ENCODE data around the gene STXBP3. TPM values are rescaled to one million over a fixed set of nuclear protein-coding genes. Genes with fewer than 3 reads are reported as not detected.

STXBP3 gene
- total and polyA plus RNA-seq, 9 of the 15 experiments (the other 6 are each of a cell fraction or from before 2014, with no cell fraction given): 32.5 to 52.5 (median 39.2) TPM

DNA sequence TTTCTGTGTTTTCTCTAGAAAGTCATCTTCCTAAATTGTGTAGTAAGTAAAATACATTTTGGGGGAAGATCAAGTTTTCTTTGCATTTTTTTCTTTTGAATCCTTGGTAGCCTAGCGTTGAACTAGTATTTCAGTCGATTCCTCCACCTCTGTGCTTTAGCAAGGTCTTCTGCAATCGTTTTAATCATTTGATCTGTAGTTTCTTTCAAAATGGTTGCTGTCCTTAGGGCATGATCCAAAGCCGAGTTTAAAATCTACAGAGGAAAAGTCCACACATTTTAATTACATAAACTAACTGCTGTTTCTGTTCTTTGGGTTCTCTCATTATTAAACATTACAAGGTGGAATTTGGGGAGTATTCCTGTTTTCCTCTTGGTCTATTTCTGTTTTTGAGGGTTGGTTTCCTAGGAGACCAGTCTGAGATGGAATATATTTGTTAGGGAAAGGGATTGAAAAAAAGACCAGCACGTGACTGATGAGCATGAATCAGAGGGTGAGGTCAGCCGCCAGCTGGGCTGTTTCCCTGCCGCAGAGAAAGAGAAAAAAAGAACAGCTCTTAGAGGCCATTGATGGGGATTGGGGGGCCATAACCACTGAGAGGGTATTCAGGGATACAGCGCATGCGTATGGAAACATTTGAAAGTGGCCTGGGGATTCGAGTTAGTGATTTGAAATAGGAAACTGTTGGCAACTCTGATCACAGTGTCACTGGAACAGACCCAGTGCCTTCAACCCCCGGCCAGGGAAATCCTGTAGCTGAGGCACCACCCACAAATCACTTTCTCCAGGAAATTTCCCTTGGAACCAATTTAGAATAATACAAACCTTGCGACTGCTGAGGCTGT lies 69.8 kb downstream of the STXBP3 start (continued):
- TF ChIP-seq, protein P1, sequence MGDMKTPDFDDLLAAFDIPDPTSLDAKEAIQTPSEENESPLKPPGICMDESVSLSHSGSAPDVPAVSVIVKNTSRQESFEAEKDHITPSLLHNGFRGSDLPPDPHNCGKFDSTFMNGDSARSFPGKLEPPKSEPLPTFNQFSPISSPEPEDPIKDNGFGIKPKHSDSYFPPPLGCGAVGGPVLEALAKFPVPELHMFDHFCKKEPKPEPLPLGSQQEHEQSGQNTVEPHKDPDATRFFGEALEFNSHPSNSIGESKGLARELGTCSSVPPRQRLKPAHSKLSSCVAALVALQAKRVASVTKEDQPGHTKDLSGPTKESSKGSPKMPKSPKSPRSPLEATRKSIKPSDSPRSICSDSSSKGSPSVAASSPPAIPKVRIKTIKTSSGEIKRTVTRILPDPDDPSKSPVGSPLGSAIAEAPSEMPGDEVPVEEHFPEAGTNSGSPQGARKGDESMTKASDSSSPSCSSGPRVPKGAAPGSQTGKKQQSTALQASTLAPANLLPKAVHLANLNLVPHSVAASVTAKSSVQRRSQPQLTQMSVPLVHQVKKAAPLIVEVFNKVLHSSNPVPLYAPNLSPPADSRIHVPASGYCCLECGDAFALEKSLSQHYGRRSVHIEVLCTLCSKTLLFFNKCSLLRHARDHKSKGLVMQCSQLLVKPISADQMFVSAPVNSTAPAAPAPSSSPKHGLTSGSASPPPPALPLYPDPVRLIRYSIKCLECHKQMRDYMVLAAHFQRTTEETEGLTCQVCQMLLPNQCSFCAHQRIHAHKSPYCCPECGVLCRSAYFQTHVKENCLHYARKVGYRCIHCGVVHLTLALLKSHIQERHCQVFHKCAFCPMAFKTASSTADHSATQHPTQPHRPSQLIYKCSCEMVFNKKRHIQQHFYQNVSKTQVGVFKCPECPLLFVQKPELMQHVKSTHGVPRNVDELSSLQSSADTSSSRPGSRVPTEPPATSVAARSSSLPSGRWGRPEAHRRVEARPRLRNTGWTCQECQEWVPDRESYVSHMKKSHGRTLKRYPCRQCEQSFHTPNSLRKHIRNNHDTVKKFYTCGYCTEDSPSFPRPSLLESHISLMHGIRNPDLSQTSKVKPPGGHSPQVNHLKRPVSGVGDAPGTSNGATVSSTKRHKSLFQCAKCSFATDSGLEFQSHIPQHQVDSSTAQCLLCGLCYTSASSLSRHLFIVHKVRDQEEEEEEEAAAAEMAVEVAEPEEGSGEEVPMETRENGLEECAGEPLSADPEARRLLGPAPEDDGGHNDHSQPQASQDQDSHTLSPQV (IDR thresholded peaks at IDR 0.05): no peak
- TF ChIP-seq, protein P2, sequence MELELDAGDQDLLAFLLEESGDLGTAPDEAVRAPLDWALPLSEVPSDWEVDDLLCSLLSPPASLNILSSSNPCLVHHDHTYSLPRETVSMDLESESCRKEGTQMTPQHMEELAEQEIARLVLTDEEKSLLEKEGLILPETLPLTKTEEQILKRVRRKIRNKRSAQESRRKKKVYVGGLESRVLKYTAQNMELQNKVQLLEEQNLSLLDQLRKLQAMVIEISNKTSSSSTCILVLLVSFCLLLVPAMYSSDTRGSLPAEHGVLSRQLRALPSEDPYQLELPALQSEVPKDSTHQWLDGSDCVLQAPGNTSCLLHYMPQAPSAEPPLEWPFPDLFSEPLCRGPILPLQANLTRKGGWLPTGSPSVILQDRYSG (tag; conservative IDR thresholded peaks at IDR 0.05; ENCODE audit: low read depth): no peak
- TF ChIP-seq PHB2 (IDR thresholded peaks at IDR 0.05; ENCODE audit: low read depth) (no peak), CBFA2T2 (conservative IDR thresholded peaks at IDR 0.05) (peak; percentile 55), RBM14 (IDR thresholded peaks at IDR 0.05; ENCODE audit: borderline replicate concordance, insufficient read depth, low read depth, low read length) (no peak), ZNF239 (CRISPR knock-in tag; IDR thresholded peaks at IDR 0.05) (no peak), ZNF316 (IDR thresholded peaks at IDR 0.05) (no peak), RFX7 (CRISPR knock-in tag; IDR thresholded peaks at IDR 0.05) (no peak), POLR3A (IDR thresholded peaks at IDR 0.05; ENCODE audit: borderline replicate concordance, extremely low read depth, insufficient read depth, insufficient read length) (no peak)
- TF ChIP-seq, protein P3, sequence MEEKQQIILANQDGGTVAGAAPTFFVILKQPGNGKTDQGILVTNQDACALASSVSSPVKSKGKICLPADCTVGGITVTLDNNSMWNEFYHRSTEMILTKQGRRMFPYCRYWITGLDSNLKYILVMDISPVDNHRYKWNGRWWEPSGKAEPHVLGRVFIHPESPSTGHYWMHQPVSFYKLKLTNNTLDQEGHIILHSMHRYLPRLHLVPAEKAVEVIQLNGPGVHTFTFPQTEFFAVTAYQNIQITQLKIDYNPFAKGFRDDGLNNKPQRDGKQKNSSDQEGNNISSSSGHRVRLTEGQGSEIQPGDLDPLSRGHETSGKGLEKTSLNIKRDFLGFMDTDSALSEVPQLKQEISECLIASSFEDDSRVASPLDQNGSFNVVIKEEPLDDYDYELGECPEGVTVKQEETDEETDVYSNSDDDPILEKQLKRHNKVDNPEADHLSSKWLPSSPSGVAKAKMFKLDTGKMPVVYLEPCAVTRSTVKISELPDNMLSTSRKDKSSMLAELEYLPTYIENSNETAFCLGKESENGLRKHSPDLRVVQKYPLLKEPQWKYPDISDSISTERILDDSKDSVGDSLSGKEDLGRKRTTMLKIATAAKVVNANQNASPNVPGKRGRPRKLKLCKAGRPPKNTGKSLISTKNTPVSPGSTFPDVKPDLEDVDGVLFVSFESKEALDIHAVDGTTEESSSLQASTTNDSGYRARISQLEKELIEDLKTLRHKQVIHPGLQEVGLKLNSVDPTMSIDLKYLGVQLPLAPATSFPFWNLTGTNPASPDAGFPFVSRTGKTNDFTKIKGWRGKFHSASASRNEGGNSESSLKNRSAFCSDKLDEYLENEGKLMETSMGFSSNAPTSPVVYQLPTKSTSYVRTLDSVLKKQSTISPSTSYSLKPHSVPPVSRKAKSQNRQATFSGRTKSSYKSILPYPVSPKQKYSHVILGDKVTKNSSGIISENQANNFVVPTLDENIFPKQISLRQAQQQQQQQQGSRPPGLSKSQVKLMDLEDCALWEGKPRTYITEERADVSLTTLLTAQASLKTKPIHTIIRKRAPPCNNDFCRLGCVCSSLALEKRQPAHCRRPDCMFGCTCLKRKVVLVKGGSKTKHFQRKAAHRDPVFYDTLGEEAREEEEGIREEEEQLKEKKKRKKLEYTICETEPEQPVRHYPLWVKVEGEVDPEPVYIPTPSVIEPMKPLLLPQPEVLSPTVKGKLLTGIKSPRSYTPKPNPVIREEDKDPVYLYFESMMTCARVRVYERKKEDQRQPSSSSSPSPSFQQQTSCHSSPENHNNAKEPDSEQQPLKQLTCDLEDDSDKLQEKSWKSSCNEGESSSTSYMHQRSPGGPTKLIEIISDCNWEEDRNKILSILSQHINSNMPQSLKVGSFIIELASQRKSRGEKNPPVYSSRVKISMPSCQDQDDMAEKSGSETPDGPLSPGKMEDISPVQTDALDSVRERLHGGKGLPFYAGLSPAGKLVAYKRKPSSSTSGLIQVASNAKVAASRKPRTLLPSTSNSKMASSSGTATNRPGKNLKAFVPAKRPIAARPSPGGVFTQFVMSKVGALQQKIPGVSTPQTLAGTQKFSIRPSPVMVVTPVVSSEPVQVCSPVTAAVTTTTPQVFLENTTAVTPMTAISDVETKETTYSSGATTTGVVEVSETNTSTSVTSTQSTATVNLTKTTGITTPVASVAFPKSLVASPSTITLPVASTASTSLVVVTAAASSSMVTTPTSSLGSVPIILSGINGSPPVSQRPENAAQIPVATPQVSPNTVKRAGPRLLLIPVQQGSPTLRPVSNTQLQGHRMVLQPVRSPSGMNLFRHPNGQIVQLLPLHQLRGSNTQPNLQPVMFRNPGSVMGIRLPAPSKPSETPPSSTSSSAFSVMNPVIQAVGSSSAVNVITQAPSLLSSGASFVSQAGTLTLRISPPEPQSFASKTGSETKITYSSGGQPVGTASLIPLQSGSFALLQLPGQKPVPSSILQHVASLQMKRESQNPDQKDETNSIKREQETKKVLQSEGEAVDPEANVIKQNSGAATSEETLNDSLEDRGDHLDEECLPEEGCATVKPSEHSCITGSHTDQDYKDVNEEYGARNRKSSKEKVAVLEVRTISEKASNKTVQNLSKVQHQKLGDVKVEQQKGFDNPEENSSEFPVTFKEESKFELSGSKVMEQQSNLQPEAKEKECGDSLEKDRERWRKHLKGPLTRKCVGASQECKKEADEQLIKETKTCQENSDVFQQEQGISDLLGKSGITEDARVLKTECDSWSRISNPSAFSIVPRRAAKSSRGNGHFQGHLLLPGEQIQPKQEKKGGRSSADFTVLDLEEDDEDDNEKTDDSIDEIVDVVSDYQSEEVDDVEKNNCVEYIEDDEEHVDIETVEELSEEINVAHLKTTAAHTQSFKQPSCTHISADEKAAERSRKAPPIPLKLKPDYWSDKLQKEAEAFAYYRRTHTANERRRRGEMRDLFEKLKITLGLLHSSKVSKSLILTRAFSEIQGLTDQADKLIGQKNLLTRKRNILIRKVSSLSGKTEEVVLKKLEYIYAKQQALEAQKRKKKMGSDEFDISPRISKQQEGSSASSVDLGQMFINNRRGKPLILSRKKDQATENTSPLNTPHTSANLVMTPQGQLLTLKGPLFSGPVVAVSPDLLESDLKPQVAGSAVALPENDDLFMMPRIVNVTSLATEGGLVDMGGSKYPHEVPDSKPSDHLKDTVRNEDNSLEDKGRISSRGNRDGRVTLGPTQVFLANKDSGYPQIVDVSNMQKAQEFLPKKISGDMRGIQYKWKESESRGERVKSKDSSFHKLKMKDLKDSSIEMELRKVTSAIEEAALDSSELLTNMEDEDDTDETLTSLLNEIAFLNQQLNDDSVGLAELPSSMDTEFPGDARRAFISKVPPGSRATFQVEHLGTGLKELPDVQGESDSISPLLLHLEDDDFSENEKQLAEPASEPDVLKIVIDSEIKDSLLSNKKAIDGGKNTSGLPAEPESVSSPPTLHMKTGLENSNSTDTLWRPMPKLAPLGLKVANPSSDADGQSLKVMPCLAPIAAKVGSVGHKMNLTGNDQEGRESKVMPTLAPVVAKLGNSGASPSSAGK (IDR thresholded peaks at IDR 0.05): peak; percentile 19; the same call in 1 of the 2 replicates
